Posterior cingulate gyrus (tissue), 11 donors: ENCODE measurements around the gene CNNM2.
"Not testable (repeated sequence)": the region's sequence is repeated elsewhere in the genome, so short reads cannot be mapped to it uniquely, and the experiment has no call there.

ENCODE experiments used
- DNase-seq, 10 donors: peaks; one replicate each; pipeline versions ENCODE4 v3.0.0 to v3.0.0-alpha.2; 2020 to 2021; ENCODE audit warnings: mixed read lengths in 3 of 10
- intact Hi-C: fragments of 100-400 bp; cut with DNase I; formaldehyde crosslinking; loops from one replicate; pipeline ENCODE4 v1.15.1; 2023

Gene CNNM2

GRCh38 chr10:102962951-102963755, 45.1 kb downstream of the CNNM2 start:
- DNase-seq: no peak
- intact Hi-C loops: no loop called here

- intact Hi-C loops: no loop called here
- no peak for DNase-seq
Observed at GRCh38 chr10:102963756-102964025, 45.6 kb downstream of the CNNM2 start.

GRCh38 chr10:102964064-102964463, 46.0 kb downstream of the CNNM2 start:
- DNase-seq, intact Hi-C loops: not testable (repeated sequence)

- DNase-seq: no peak
- intact Hi-C loops: no loop called here
Observed at GRCh38 chr10:102964713-102965112, 46.6 kb downstream of the CNNM2 start.

- no peak for DNase-seq
- intact Hi-C loops: no loop called here
Observed at GRCh38 chr10:102965311-102965851, 47.3 kb downstream of the CNNM2 start.

- intact Hi-C loops: no loop called here
- DNase-seq: no peak
Observed at GRCh38 chr10:102967123-102967522, 49.0 kb downstream of the CNNM2 start.

GRCh38 chr10:102970562-102971340, 52.7 kb downstream of the CNNM2 start:
- DNase-seq: no peak
- intact Hi-C loops: no loop called here

GRCh38 chr10:102975483-102976379, 57.6 kb downstream of the CNNM2 start:
- intact Hi-C loops: no loop called here
- no peak for DNase-seq

GRCh38 chr10:102976380-102976726, 58.3 kb downstream of the CNNM2 start:
- DNase-seq, intact Hi-C loops: not testable (repeated sequence)

- no peak for DNase-seq
- intact Hi-C loops: no loop called here
Observed at GRCh38 chr10:102982296-102982695, 64.2 kb downstream of the CNNM2 start.

- no peak for DNase-seq
- intact Hi-C loops: no loop called here
Observed at GRCh38 chr10:102984086-102984485, 66.0 kb downstream of the CNNM2 start.

- intact Hi-C loops: no loop called here
- DNase-seq: no peak
Observed at GRCh38 chr10:102985811-102986210, 67.7 kb downstream of the CNNM2 start.

- intact Hi-C loops: no loop called here
- no peak for DNase-seq
Observed at GRCh38 chr10:102988404-102989314, 70.6 kb downstream of the CNNM2 start.

- DNase-seq: no peak
- intact Hi-C loops: no loop called here
Observed at GRCh38 chr10:102994531-102995295, 76.6 kb downstream of the CNNM2 start.

GRCh38 chr10:102996876-102997275, 78.8 kb downstream of the CNNM2 start:
- no peak for DNase-seq
- intact Hi-C loops: no loop called here

- DNase-seq: no peak
- intact Hi-C loops: no loop called here
Observed at GRCh38 chr10:102997998-102998397, 79.9 kb downstream of the CNNM2 start.

GRCh38 chr10:102998399-102998907, 80.4 kb downstream of the CNNM2 start:
- intact Hi-C loops: no loop called here
- no peak for DNase-seq

GRCh38 chr10:103000050-103000449, 82.0 kb downstream of the CNNM2 start:
- intact Hi-C loops: not testable (repeated sequence)

GRCh38 chr10:103007017-103007416, 88.9 kb downstream of the CNNM2 start:
- intact Hi-C loops: no loop called here
- DNase-seq: no peak

More at GRCh38 chr10:103000050-103000449, 82.0 kb downstream of the CNNM2 start:
- not testable (repeated sequence) for DNase-seq
